Brain microvascular endothelial cell (primary cell): ENCODE data around the gene RNF115.

Experiments
- DNase-seq: peaks from one replicate; pipeline ENCODE4 v3.0.0-alpha.2; 2020
- H3K27ac ChIP-seq: fragments of 250-450 bp; sonication (Bioruptor Pico); 2 replicates; pipeline ENCODE4 v1.5.1; 2020; ENCODE audit warnings: mild to moderate bottlenecking, moderate library complexity
- H3K27me3 ChIP-seq: fragments of 250-450 bp; sonication (Bioruptor Pico); replicated peaks from 2 replicates; pipeline ENCODE4 v1.5.1; 2020; ENCODE audit warnings: mild to moderate bottlenecking
- H3K36me3 ChIP-seq: fragments of 250-450 bp; sonication (Bioruptor Pico); replicated peaks from 2 replicates; pipeline ENCODE4 v1.5.1; 2020; ENCODE audit warnings: mild to moderate bottlenecking
- H3K4me3 ChIP-seq: 2 replicates; pipeline ENCODE4 v1.5.1; 2011; ENCODE audit warnings: low read depth, mild to moderate bottlenecking, control low read depth, low read length, moderate library complexity
- CTCF ChIP-seq: IDR thresholded peaks from 2 replicates; pipeline ENCODE4 v1.5.1; 2011; ENCODE audit warnings: low read depth, mild to moderate bottlenecking, moderate library complexity, low read length, control low read depth, inconsistent platforms; ENCODE audit errors: missing control alignments
- in situ Hi-C: cut with HindIII; loops from 2 replicates; pipeline ENCODE4 v1.10.0; 2017; ENCODE audit warnings: low sequenced_read_pairs, low pct_ligation_motif_present

RNF115 gene

GRCh38 chr1:145701306-145701862 lies 122.5 kb downstream of the RNF115 start:
- Histone ChIP-seq H3K36me3 (no peaks in the 10 kb centered on the region), H3K4me3 (no peak overlapping the region), H3K27ac (no peak overlapping the region), H3K27me3 (no peaks in the 10 kb centered on the region)
- no peak for DNase-seq
- in situ Hi-C loops: no loop called here
- TF ChIP-seq CTCF: no peak

- H3K27me3 ChIP-seq: no peaks in the 10 kb centered on the region
- no peak for DNase-seq
- no peak overlapping the region for H3K4me3 ChIP-seq
- no peak for TF ChIP-seq CTCF
- no peak overlapping the region for H3K27ac ChIP-seq
- in situ Hi-C loops: no loop called here
- H3K36me3 ChIP-seq: no peaks in the 10 kb centered on the region
Measured at GRCh38 chr1:145696630-145696960, 127.3 kb downstream of the RNF115 start.

- in situ Hi-C loops: no loop called here
- TF ChIP-seq CTCF: no peak
- H3K36me3 ChIP-seq: no peaks in the 10 kb centered on the region
- DNase-seq: no peak
- no peaks in the 10 kb centered on the region for H3K27me3 ChIP-seq
- H3K4me3 ChIP-seq: no peak overlapping the region
- H3K27ac ChIP-seq: no peak overlapping the region
Measured at GRCh38 chr1:145695821-145696629, 127.9 kb downstream of the RNF115 start.

- no peaks in the 10 kb centered on the region for H3K36me3 ChIP-seq
- no peaks in the 10 kb centered on the region for H3K27me3 ChIP-seq
- TF ChIP-seq CTCF: no peak
- no peak for DNase-seq
- H3K4me3 ChIP-seq: no peak overlapping the region
- in situ Hi-C loops: no loop called here
- no peak overlapping the region for H3K27ac ChIP-seq
Measured at GRCh38 chr1:145692785-145693443, 131.0 kb downstream of the RNF115 start.

GRCh38 chr1:145690587-145691558 lies 133.0 kb downstream of the RNF115 start:
- Histone ChIP-seq H3K4me3 (no peak overlapping the region), H3K27me3 (no peaks in the 10 kb centered on the region), H3K27ac (peak overlapping the region; percentile 48), H3K36me3 (no peaks in the 10 kb centered on the region)
- peak; percentile 55 for DNase-seq
- TF ChIP-seq CTCF: no peak
- in situ Hi-C loops: no loop called here
